Endothelial cell of umbilical vein (primary cell): ENCODE results near the gene ICE2.

Source experiments
- CTCF ChIP-seq, 2 donors: IDR thresholded peaks; 1 replicate in 1 of 2; 2 replicates in 1 of 2; pipeline ENCODE4 v1.5.1; 2011; ENCODE audit warnings: low read length in 2 of 2, mild to moderate bottlenecking in 2 of 2, moderate library complexity in 2 of 2, control low read depth in 1 of 2, inconsistent platforms in 1 of 2, low read depth in 1 of 2; ENCODE audit not compliant: insufficient read depth in 1 of 2; ENCODE audit errors: extremely low read depth in 1 of 2
- EZH2 ChIP-seq: IDR thresholded peaks from 2 replicates; pipeline ENCODE4 v1.6.1; 2012; ENCODE audit warnings: borderline replicate concordance, low read depth, mild to moderate bottlenecking, moderate library complexity, low read length, inconsistent platforms; ENCODE audit not compliant: severe bottlenecking
- FOS ChIP-seq: IDR thresholded peaks from 2 replicates; pipeline ENCODE4 v1.6.1; 2011; ENCODE audit warnings: mild to moderate bottlenecking, low read length, moderate library complexity, borderline replicate concordance; ENCODE audit not compliant: insufficient read depth
- GATA2 ChIP-seq: IDR thresholded peaks from 2 replicates; pipeline ENCODE4 v1.7.0; 2011; ENCODE audit warnings: low read depth, mild to moderate bottlenecking, moderate library complexity, mixed read lengths, low read length; ENCODE audit not compliant: insufficient read length, insufficient read depth
- JUN ChIP-seq: IDR thresholded peaks from 2 replicates; pipeline ENCODE4 v1.6.1; 2011; ENCODE audit warnings: borderline replicate concordance, low read depth; ENCODE audit not compliant: insufficient read length, insufficient read depth
- MAX ChIP-seq: IDR thresholded peaks from 2 replicates; pipeline ENCODE4 v1.6.1; 2011; ENCODE audit not compliant: insufficient read depth, insufficient read length
- MYC ChIP-seq: IDR thresholded peaks from one replicate; pipeline ENCODE4 v1.6.1; 2011; ENCODE audit warnings: mild to moderate bottlenecking, low read depth, low read length
- POLR2A ChIP-seq: IDR thresholded peaks from 2 replicates; pipeline ENCODE4 v1.6.1; 2012; ENCODE audit warnings: low read depth, mild to moderate bottlenecking, control low read depth, low read length
- POLR2AphosphoS5 ChIP-seq: IDR thresholded peaks from 2 replicates; pipeline ENCODE4 v1.6.1; 2012; ENCODE audit warnings: low read depth, mild to moderate bottlenecking, control low read depth, low read length, moderate library complexity; ENCODE audit not compliant: insufficient read depth

GRCh38 chr15:60483042-60483441 lies 4.1 kb upstream of the ICE2 start:
- TF ChIP-seq CTCF (IDR thresholded peaks at IDR 0.05; ENCODE audit: extremely low read depth in 1 of 2, insufficient read depth in 1 of 2, low read depth in 1 of 2, low read length in 2 of 2): no peak
- no peak for TF ChIP-seq MAX
- TF ChIP-seq EZH2: no peak
- TF ChIP-seq MYC: no peak
- no peak for TF ChIP-seq POLR2A
- no peak for TF ChIP-seq JUN
- no peak for TF ChIP-seq GATA2
- no peak for TF ChIP-seq POLR2AphosphoS5
- TF ChIP-seq FOS: no peak
